H1 (cell line): ENCODE results near the gene ANKMY2. TPM values are rescaled to one million over a fixed set of nuclear protein-coding genes. Genes with fewer than 3 reads are reported as not detected.

Experiments used
- CREB1 ChIP-seq: IDR thresholded peaks from 2 replicates; pipeline ENCODE4 v1.6.1; 2012; ENCODE audit warnings: inconsistent platforms
- EGR1 ChIP-seq: IDR thresholded peaks from 2 replicates; pipeline ENCODE4 v1.6.1; 2011; ENCODE audit warnings: low read depth, low read length, borderline replicate concordance
- EP300 ChIP-seq, 2 experiments: IDR thresholded peaks; 1 replicate in 1 of 2; 2 replicates in 1 of 2; pipeline ENCODE4 v1.6.1; 2011 to 2012; ENCODE audit warnings: low read depth in 2 of 2, low read length in 2 of 2, mild to moderate bottlenecking in 2 of 2, borderline replicate concordance in 1 of 2, inconsistent platforms in 1 of 2, moderate library complexity in 1 of 2
- KDM1A ChIP-seq: fragments of 200-600, 300-600 bp; sonication (generic); IDR thresholded peaks from 2 replicates; pipeline ENCODE4 v1.7.1; 2016; ENCODE audit warnings: mild to moderate bottlenecking, low read length, borderline replicate concordance
- RAD21 ChIP-seq, 2 experiments: IDR thresholded peaks in 1 of 2; conservative IDR thresholded peaks in 1 of 2; 2 replicates each; pipeline ENCODE4 v1.6.1; 2011; ENCODE audit warnings: low read depth in 2 of 2, low read length in 2 of 2, improper control_type of control experiment in 1 of 2, inconsistent platforms in 1 of 2, mild to moderate bottlenecking in 1 of 2, moderate library complexity in 1 of 2
- RNF2 ChIP-seq: fragments of 200-900, 300-1000 bp; sonication (generic); IDR thresholded peaks from 2 replicates; pipeline ENCODE4 v1.7.1; 2016; ENCODE audit warnings: borderline replicate concordance, low read depth, mild to moderate bottlenecking, antibody characterized with exemption, low read length; ENCODE audit not compliant: poor library complexity, severe bottlenecking; ENCODE audit errors: missing control alignments
- SUZ12 ChIP-seq: fragments of 200-600 bp; sonication (generic); IDR thresholded peaks from 2 replicates; pipeline ENCODE4 v1.6.1; 2012; ENCODE audit warnings: mild to moderate bottlenecking, inconsistent platforms, low read length, moderate library complexity, mixed read lengths
- TCF12 ChIP-seq: IDR thresholded peaks from 2 replicates; pipeline ENCODE4 v1.6.1; 2011; ENCODE audit warnings: low read depth, mild to moderate bottlenecking, low read length
- YY1 ChIP-seq: IDR thresholded peaks from 2 replicates; pipeline ENCODE4 v1.6.1; 2011; ENCODE audit warnings: low read depth, mild to moderate bottlenecking, low read length
- polyA plus RNA-seq, 7 experiments: library from polyadenylated mRNA; depleted of rRNA in 3 of 7; stranded (reverse) in 5 of 7; unstranded in 2 of 7; fragments of >200 nt in 5 of 7; fragments of 200-250 nt in 2 of 7; gene quantifications; 1 replicate in 5 of 7; 2 replicates in 1 of 7; 4 replicates in 1 of 7; pipeline versions ENCODE4 v1.2.1 to v1.2.3, GENCODE V29; 2011 to 2013; ENCODE audit warnings: missing spikeins in 2 of 7, mixed read lengths in 2 of 7
- total RNA-seq: library from RNA; stranded (reverse); fragmentation: NEBNext Ultra II Directional; extraction: Animal tissue kit (Norgen Biotek cat#: 25700); gene quantifications from 2 replicates; pipeline ENCODE4 v1.2.1, GENCODE V29; 2021
- TF ChIP-seq, protein P1 (sequence below): fragments of 300-600 bp; sonication (generic); IDR thresholded peaks from 2 replicates; pipeline ENCODE4 v1.7.1; 2012; ENCODE audit warnings: low read length, moderate library complexity, mild to moderate bottlenecking, inconsistent platforms; ENCODE audit not compliant: insufficient replicate concordance

Gene ANKMY2
- total and polyA plus RNA-seq, 2 of the 8 experiments (the other 6 are each of a cell fraction or from before 2014, with no cell fraction given) = 5.2 to 9.3 TPM

DNA sequence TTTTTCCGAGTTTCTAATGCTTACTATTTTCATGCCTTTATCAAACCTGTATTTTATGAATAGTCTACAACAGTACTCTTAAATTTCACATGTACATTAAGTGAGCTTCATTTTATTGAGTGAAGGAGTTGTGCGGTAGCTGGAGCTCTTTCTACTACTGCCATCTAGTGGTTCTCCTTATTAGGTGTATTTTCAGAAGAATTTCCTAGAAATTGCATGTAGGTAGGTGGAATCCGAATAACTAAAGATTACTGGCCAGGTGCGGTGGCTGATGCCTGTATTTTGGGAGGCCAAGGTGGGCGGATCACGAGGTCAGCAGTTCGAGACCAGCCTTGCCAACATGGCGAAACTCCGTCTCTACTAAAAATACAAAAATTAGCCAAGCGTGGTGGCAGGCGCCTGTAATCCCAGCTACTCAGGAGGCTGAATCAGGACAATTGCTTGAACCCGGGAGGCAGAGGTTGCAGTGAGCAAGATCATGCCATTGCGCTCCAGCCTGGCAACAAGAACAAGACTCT, 80.6 kb downstream of the ANKMY2 start (continued):
- TF ChIP-seq, protein P1, sequence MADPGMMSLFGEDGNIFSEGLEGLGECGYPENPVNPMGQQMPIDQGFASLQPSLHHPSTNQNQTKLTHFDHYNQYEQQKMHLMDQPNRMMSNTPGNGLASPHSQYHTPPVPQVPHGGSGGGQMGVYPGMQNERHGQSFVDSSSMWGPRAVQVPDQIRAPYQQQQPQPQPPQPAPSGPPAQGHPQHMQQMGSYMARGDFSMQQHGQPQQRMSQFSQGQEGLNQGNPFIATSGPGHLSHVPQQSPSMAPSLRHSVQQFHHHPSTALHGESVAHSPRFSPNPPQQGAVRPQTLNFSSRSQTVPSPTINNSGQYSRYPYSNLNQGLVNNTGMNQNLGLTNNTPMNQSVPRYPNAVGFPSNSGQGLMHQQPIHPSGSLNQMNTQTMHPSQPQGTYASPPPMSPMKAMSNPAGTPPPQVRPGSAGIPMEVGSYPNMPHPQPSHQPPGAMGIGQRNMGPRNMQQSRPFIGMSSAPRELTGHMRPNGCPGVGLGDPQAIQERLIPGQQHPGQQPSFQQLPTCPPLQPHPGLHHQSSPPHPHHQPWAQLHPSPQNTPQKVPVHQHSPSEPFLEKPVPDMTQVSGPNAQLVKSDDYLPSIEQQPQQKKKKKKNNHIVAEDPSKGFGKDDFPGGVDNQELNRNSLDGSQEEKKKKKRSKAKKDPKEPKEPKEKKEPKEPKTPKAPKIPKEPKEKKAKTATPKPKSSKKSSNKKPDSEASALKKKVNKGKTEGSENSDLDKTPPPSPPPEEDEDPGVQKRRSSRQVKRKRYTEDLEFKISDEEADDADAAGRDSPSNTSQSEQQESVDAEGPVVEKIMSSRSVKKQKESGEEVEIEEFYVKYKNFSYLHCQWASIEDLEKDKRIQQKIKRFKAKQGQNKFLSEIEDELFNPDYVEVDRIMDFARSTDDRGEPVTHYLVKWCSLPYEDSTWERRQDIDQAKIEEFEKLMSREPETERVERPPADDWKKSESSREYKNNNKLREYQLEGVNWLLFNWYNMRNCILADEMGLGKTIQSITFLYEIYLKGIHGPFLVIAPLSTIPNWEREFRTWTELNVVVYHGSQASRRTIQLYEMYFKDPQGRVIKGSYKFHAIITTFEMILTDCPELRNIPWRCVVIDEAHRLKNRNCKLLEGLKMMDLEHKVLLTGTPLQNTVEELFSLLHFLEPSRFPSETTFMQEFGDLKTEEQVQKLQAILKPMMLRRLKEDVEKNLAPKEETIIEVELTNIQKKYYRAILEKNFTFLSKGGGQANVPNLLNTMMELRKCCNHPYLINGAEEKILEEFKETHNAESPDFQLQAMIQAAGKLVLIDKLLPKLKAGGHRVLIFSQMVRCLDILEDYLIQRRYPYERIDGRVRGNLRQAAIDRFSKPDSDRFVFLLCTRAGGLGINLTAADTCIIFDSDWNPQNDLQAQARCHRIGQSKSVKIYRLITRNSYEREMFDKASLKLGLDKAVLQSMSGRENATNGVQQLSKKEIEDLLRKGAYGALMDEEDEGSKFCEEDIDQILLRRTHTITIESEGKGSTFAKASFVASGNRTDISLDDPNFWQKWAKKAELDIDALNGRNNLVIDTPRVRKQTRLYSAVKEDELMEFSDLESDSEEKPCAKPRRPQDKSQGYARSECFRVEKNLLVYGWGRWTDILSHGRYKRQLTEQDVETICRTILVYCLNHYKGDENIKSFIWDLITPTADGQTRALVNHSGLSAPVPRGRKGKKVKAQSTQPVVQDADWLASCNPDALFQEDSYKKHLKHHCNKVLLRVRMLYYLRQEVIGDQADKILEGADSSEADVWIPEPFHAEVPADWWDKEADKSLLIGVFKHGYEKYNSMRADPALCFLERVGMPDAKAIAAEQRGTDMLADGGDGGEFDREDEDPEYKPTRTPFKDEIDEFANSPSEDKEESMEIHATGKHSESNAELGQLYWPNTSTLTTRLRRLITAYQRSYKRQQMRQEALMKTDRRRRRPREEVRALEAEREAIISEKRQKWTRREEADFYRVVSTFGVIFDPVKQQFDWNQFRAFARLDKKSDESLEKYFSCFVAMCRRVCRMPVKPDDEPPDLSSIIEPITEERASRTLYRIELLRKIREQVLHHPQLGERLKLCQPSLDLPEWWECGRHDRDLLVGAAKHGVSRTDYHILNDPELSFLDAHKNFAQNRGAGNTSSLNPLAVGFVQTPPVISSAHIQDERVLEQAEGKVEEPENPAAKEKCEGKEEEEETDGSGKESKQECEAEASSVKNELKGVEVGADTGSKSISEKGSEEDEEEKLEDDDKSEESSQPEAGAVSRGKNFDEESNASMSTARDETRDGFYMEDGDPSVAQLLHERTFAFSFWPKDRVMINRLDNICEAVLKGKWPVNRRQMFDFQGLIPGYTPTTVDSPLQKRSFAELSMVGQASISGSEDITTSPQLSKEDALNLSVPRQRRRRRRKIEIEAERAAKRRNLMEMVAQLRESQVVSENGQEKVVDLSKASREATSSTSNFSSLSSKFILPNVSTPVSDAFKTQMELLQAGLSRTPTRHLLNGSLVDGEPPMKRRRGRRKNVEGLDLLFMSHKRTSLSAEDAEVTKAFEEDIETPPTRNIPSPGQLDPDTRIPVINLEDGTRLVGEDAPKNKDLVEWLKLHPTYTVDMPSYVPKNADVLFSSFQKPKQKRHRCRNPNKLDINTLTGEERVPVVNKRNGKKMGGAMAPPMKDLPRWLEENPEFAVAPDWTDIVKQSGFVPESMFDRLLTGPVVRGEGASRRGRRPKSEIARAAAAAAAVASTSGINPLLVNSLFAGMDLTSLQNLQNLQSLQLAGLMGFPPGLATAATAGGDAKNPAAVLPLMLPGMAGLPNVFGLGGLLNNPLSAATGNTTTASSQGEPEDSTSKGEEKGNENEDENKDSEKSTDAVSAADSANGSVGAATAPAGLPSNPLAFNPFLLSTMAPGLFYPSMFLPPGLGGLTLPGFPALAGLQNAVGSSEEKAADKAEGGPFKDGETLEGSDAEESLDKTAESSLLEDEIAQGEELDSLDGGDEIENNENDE = no peak
- TF ChIP-seq YY1 = no peak
- TF ChIP-seq RNF2 = no peak
- TF ChIP-seq RAD21 (IDR thresholded peaks at IDR 0.05 in 1 of 2, conservative IDR thresholded peaks at IDR 0.05 in 1 of 2; ENCODE audit: low read depth in 2 of 2, low read length in 2 of 2) = peak; percentile 86
- peak; percentile 93 for TF ChIP-seq KDM1A
- TF ChIP-seq EGR1 = peak; percentile 73
- TF ChIP-seq CREB1 = no peak
- 0 out of 2 replicates have a peak, but pooled peaks have one; percentile 86 for TF ChIP-seq TCF12
- TF ChIP-seq SUZ12 = no peak
- TF ChIP-seq EP300 (IDR thresholded peaks at IDR 0.05; ENCODE audit: borderline replicate concordance in 1 of 2, low read depth in 2 of 2, low read length in 2 of 2) = 0 out of 3 replicates have a peak, but pooled peaks of 1 of the 2 experiments have one; percentile 23
